AG09319 (cell line): ENCODE results near the gene ATP5F1B.

Source experiments
- DNase-seq: peaks from one replicate; pipeline ENCODE4 v3.0.0-alpha.2; 2010; ENCODE audit warnings: low read depth; ENCODE audit errors: extremely low read depth
- TF ChIP-seq, protein P1 (sequence below): IDR thresholded peaks from 2 replicates; pipeline ENCODE4 v1.5.1; 2011; ENCODE audit warnings: low read depth, mild to moderate bottlenecking, inconsistent platforms, low read length, moderate library complexity

The ATP5F1B gene

DNA sequence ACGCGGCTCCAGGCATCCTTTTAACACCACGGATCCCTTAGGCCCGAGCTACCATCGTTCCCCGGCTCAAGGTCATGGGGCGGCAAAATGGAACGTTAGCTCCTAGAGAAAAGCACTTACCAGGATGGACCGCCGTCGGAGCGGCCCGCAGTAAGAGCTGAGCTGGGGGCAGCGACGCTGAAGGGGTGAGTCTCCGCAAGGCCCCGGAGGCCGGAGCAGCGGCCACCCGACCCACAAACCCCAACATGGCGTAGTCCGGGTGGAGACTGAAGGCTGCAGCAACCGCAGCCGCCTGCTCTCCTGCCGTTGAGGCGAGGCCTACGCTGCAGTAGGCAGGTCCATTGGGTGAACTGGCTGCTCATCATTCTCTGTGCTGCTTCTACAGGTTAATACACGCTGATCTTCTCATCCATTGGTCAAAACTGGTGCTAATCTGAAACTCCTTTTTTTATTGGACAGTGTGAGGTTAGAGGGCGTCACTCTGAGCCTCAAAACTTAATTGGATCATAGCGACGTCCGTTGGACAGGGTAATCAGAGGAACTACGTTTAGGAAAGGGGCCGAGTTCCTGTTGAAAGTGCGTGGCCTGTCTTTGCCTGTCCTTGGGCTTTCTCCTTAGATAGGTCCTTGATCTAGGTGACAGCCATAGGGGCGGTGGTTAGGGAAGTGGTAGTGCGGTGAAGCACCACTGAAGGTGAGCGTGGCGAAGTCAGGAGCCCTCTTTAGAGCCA is at the start of gene ATP5F1B:
TSS of gene ATP5F1B (minus strand) at position 268 of the 730 bp plus-strand sequence. CDS start at position 247, 21 bp downstream.
- TF ChIP-seq, protein P1, sequence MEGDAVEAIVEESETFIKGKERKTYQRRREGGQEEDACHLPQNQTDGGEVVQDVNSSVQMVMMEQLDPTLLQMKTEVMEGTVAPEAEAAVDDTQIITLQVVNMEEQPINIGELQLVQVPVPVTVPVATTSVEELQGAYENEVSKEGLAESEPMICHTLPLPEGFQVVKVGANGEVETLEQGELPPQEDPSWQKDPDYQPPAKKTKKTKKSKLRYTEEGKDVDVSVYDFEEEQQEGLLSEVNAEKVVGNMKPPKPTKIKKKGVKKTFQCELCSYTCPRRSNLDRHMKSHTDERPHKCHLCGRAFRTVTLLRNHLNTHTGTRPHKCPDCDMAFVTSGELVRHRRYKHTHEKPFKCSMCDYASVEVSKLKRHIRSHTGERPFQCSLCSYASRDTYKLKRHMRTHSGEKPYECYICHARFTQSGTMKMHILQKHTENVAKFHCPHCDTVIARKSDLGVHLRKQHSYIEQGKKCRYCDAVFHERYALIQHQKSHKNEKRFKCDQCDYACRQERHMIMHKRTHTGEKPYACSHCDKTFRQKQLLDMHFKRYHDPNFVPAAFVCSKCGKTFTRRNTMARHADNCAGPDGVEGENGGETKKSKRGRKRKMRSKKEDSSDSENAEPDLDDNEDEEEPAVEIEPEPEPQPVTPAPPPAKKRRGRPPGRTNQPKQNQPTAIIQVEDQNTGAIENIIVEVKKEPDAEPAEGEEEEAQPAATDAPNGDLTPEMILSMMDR: no peak

DNA sequence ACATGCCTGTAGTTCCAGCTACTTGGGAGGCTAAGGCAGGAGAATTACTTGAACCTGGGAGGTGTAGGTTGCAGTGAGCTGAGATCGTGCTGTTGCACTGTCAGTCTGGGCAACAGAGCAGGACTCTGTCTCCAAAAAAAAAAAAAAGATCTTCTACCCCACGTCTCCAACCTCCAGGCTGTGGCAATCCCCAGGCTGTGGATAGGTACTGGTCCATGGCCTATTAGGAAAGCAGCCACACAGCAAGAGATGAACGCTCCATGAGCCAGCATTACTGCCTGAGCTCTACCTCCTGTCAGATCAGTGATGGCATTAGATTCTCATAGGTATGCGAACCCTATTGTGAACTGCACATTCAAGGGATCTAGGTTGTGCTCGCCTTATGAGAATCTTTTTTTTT is 48.4 kb upstream of the ATP5F1B start:
- TF ChIP-seq, protein P1: no peak
- no peak for DNase-seq

More for the DNA sequence above, at the start of gene ATP5F1B:
- DNase-seq: peak; percentile 100

DNA sequence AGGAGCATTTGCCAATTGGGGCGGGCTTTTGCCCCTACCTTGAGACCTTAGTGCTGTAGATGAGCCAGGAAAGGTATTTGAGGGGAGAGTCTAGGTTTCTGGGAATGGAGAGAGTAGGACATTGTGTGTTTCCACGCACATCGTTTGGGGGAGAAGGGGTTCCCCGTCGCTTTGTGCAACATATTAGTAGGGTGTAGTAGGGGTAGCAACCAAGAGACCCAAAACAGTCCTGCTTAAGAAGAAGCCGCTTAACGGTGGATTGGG is 43.0 kb upstream of the ATP5F1B start:
- DNase-seq: no peak
- TF ChIP-seq, protein P1: no peak

DNA sequence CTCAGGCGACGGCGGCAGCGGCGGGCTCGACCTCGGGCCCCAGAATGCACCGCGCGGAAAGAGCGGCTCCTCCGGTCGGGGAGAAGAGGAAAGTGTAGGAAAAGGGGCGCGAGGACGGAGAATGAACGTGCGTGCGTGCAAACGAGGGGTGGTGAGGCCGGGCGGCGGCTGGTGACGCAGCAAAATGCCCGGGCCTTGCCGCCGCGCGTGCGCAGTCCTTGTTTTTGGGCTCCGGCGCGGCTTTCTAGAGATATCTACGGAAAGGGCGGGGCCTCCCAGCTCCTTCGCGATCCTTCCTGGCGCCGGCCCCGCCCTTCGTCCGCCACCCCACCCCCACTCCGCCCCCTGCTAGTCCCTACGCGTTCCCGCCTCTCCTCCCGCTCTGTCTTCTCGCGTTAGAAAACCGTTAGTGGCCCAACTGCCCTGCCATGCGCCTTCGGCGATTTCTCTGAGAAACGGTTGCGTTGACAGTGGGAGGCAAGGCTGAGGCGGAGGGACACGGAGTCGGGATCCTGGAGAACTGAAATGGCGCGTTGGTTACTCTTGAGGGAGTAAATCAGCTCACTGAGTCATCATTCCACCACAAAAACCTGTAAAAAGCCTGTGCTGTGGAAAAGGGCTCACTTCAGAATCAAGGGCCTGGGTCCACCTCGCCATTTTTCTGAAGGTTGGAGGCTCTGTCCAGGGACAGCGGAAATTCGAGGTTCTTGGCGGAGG is 42.5 kb upstream of the ATP5F1B start, which contains the start of gene PTGES3:
TSS of gene PTGES3 (minus strand) at position 156 of the 717 bp plus-strand sequence. CDS start 285 bp downstream, outside the sequence.
- peak; percentile 96 for DNase-seq
- TF ChIP-seq, protein P1: no peak

DNA sequence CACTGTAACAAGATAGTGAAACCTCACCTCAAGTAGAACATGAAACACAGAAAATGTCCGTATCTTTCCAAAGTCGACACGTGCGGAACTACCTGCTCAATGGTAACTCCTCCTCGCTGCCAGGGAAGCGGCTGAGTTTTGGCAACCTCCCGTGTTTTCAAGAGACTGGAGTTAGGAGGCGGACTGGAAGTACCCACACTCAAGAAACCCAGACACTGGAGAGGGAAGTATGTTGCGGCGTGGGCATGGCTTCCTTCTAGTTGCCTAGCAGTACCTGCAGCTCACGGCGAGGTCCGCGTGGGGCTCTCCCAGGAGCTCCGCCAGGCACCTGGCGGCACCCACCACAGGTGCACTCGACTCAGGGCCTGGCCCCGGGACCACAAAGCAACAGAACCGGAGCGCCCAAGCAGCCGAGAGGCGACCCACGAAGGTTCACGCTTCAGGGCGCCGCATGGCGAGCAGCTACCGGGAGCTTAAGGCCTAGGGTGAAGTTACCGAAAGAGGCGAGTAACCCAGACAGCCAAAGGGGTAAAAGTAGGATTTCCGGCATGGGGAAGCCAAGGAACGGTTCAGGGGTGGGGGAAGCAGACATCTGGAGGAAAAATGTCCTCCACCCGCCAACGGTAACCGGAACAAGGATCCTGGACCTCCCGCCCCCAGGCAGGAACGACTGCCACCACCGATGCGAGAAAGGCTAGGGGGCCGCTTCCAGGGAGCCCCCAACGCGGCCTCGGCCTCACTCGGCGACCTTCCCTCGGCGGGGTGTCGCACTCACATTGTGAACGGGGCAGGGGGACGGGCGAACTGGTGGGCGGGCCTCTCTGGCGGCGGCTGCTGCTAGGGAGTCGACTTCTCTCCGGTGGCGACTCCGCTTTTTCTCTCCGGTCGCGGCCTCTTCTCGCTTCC is 41.7 kb upstream of the ATP5F1B start:
- TF ChIP-seq, protein P1: no peak
- DNase-seq: no peak

DNA sequence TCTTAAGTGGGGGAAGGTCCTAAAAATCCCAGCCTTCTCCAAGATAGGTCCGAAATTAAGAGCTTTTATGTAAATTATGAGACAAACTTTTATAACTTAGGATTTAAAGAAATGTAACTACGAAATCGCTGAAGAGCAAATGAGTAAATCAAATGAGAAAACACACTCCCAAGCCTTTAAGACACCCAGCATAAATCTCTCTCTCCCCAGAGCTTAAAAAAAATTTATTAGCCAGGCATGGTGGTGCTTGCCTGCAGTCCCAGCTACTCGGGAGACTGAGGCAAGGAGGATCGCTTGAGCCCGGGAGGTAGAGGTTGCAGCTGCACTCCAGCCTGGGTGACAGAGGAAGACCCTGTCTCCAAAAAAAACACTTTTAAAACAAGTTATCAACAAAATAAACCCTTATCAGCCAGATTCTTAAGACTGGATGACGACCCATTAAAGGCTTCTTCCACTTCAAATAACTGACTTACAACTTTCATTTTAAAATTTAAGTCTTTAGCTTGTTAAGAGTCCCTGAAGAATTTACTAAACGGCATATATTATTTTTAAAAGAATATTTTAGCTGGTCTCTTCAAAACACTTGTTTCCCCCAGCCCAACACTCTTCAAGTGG is 39.1 kb upstream of the ATP5F1B start:
- DNase-seq: no peak
- TF ChIP-seq, protein P1: no peak
